ENCODE results near the gene GRK4.
"Not testable (repeated sequence)": the region's sequence is repeated elsewhere in the genome, so short reads cannot be mapped to it uniquely, and the experiment has no call there.

GRK4 gene

GRCh38 chr4:3041192-3042142 is 78.1 kb downstream of the GRK4 start:
- peak; percentile 42 for DNase-seq (ENCODE audit: low spot score)

GRCh38 chr4:3042226-3042625 is 78.9 kb downstream of the GRK4 start:
- no peak for DNase-seq (ENCODE audit: low spot score)

GRCh38 chr4:3043282-3044020 is 80.1 kb downstream of the GRK4 start:
- DNase-seq (ENCODE audit: low spot score) = no peak

- DNase-seq (ENCODE audit: low spot score) = no peak
Observed at GRCh38 chr4:3044870-3045819, 81.8 kb downstream of the GRK4 start.

GRCh38 chr4:3046162-3046561 is 82.8 kb downstream of the GRK4 start:
- peak; percentile 67 for DNase-seq (ENCODE audit: low spot score)

- DNase-seq (ENCODE audit: low spot score) = no peak
Observed at GRCh38 chr4:3046623-3047022, 83.3 kb downstream of the GRK4 start.

GRCh38 chr4:3047464-3048286 is 84.3 kb downstream of the GRK4 start:
- DNase-seq (ENCODE audit: low spot score) = peak; percentile 42

GRCh38 chr4:3051141-3051897 is 87.9 kb downstream of the GRK4 start:
- not testable (repeated sequence) for DNase-seq (ENCODE audit: low spot score)

- DNase-seq (ENCODE audit: low spot score) = no peak
Observed at GRCh38 chr4:3054169-3054759, 90.9 kb downstream of the GRK4 start.

- no peak for DNase-seq (ENCODE audit: low spot score)
Observed at GRCh38 chr4:3059943-3060342, 96.6 kb downstream of the GRK4 start.

GRCh38 chr4:3060946-3061345 is 97.6 kb downstream of the GRK4 start:
- no peak for DNase-seq (ENCODE audit: low spot score)

GRCh38 chr4:3062471-3062870 is 99.1 kb downstream of the GRK4 start:
- DNase-seq (ENCODE audit: low spot score) = no peak

GRCh38 chr4:3065551-3065950 is 102.2 kb downstream of the GRK4 start:
- DNase-seq (ENCODE audit: low spot score) = no peak

- DNase-seq (ENCODE audit: low spot score) = no peak
Observed at GRCh38 chr4:3066836-3067400, 103.5 kb downstream of the GRK4 start.

- no peak for DNase-seq (ENCODE audit: low spot score)
Observed at GRCh38 chr4:3067473-3068001, 104.2 kb downstream of the GRK4 start.

GRCh38 chr4:3069661-3070199 is 106.4 kb downstream of the GRK4 start:
- no peak for DNase-seq (ENCODE audit: low spot score)

GRCh38 chr4:3070709-3071500 is 107.5 kb downstream of the GRK4 start:
- DNase-seq (ENCODE audit: low spot score) = no peak

- no peak for DNase-seq (ENCODE audit: low spot score)
Observed at GRCh38 chr4:3071811-3072210, 108.4 kb downstream of the GRK4 start.
